Measurements from ENCODE around the gene CBX8. TPM values are rescaled to one million over a fixed set of nuclear protein-coding genes. Genes with fewer than 3 reads are reported as not detected.

The CBX8 gene
- total RNA-seq, 1 donor from 2014 or later, result 4.9 TPM

- Histone ChIP-seq H3K4me3 (peak overlapping the region; percentile 70), H3K27ac (no peak overlapping the region), H3K4me1 (peaks cover 22% of the 10 kb centered on the region), H3K27me3 (peaks cover 59% of the 10 kb centered on the region), H3K9me3 (no peaks in the 10 kb centered on the region), H3K36me3 (no peaks in the 10 kb centered on the region)
- intact Hi-C loops (cut with DNase I), result no loop called here
- no peak for DNase-seq
- TF ChIP-seq, protein P1, sequence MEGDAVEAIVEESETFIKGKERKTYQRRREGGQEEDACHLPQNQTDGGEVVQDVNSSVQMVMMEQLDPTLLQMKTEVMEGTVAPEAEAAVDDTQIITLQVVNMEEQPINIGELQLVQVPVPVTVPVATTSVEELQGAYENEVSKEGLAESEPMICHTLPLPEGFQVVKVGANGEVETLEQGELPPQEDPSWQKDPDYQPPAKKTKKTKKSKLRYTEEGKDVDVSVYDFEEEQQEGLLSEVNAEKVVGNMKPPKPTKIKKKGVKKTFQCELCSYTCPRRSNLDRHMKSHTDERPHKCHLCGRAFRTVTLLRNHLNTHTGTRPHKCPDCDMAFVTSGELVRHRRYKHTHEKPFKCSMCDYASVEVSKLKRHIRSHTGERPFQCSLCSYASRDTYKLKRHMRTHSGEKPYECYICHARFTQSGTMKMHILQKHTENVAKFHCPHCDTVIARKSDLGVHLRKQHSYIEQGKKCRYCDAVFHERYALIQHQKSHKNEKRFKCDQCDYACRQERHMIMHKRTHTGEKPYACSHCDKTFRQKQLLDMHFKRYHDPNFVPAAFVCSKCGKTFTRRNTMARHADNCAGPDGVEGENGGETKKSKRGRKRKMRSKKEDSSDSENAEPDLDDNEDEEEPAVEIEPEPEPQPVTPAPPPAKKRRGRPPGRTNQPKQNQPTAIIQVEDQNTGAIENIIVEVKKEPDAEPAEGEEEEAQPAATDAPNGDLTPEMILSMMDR (IDR thresholded peaks at IDR 0.05), result no peak
- ATAC-seq, result no peak
These were observed 958 bp downstream of the CBX8 start for GRCh38 chr17:79795795-79796443.

DNA sequence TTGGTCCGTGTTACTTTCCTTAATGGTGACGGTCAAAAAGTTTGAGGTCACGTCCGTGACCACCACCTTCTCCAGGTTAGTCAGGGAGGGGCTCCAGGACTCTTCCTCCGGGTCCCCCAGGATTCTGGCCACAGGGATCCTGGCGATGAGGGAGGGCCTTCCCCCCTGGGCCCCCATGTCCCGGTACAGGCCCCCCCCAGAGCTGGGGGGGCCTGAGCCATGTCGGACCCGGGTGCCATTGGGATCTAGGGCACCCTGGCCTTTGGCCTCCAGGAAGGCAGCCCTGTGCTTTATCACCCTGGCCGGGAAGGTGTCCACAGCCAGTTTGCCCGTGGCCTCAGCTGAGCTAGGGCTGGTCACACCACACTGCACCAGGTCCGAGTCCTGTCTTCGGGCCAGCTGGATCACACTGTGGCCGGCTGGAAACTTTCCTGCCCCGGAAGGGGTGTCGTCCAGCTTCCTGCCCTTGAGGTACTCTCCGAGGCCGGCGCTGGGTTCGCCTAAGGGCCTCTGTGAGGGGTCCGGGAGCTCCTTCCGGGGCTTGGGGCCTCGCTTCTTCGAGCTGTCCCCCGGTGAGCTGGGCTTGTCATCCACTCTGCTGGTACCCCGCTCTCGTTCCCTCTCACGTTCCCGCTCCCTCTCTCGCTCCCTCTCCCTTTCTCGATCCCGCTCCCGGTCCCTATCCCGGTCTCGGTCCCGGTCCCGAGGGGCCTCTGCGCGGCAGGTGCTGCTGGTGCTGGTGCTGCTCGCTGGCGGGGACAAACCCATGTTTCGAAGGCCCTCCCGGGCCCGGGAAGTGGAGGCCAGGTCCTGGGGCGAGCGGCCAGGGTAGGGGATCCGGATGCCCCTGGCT, 2.0 kb downstream of the CBX8 start:
- TF ChIP-seq, protein P1 (IDR thresholded peaks at IDR 0.05), result no peak
- Histone ChIP-seq H3K27me3 (peaks cover 59% of the 10 kb centered on the region), H3K9me3 (no peaks in the 10 kb centered on the region), H3K27ac (no peak overlapping the region), H3K36me3 (no peaks in the 10 kb centered on the region), H3K4me3 (no peak overlapping the region), H3K4me1 (peaks cover 26% of the 10 kb centered on the region)
- DNase-seq (peak; percentile 59), ATAC-seq (no peak)
- intact Hi-C loops (cut with DNase I), result no loop called here

- Histone ChIP-seq H3K4me3 (peak overlapping the region; percentile 43), H3K27me3 (peaks cover 59% of the 10 kb centered on the region), H3K4me1 (peaks cover 28% of the 10 kb centered on the region), H3K9me3 (no peaks in the 10 kb centered on the region), H3K27ac (no peak overlapping the region), H3K36me3 (no peaks in the 10 kb centered on the region)
- no peak for DNase-seq
- ATAC-seq, result no peak
- TF ChIP-seq, protein P1 (IDR thresholded peaks at IDR 0.05), result no peak
- intact Hi-C loops (cut with DNase I), result no loop called here
These were observed 3.0 kb downstream of the CBX8 start for GRCh38 chr17:79793924-79794304.

- no peak for DNase-seq
- H3K27ac ChIP-seq, result peak overlapping the region; percentile 42
- H3K4me1 ChIP-seq, result peaks cover 22% of the 10 kb centered on the region
- H3K9me3 ChIP-seq, result no peaks in the 10 kb centered on the region
- peak overlapping the region; percentile 43 for H3K4me3 ChIP-seq
- TF ChIP-seq, protein P1 (IDR thresholded peaks at IDR 0.05), result no peak
- peaks cover 59% of the 10 kb centered on the region for H3K27me3 ChIP-seq
- H3K36me3 ChIP-seq, result no peaks in the 10 kb centered on the region
- intact Hi-C loops (cut with DNase I), result no loop called here
- ATAC-seq, result no peak
These were observed 3.6 kb downstream of the CBX8 start for GRCh38 chr17:79792984-79793923.

GRCh38 chr17:79792341-79792871, 4.5 kb downstream of the CBX8 start:
- H3K9me3 ChIP-seq, result no peaks in the 10 kb centered on the region
- TF ChIP-seq, protein P1 (IDR thresholded peaks at IDR 0.05), result no peak
- peaks cover 16% of the 10 kb centered on the region for H3K4me1 ChIP-seq
- DNase-seq, result no peak
- no peak overlapping the region for H3K27ac ChIP-seq
- no peaks in the 10 kb centered on the region for H3K36me3 ChIP-seq
- peaks cover 62% of the 10 kb centered on the region for H3K27me3 ChIP-seq
- H3K4me3 ChIP-seq, result peak overlapping the region; percentile 43
- no peak for ATAC-seq
- intact Hi-C loops (cut with DNase I), result no loop called here
